Lower lobe of right lung (tissue), 1 donor: ENCODE data around the gene ERO1A. TPM values are rescaled to one million over a fixed set of nuclear protein-coding genes. Genes with fewer than 3 reads are reported as not detected.

Experiments
- total RNA-seq: library from RNA; stranded (reverse); fragmentation: NEBNext Ultra II Directional; extraction: Animal tissue kit (Norgen Biotek cat#: 25700); gene quantifications from one replicate; pipeline ENCODE4 v1.2.1, GENCODE V29; 2021
- donor health status: DM: no; HTN: yes; CAD: no; lungs with severe emphysema.

The ERO1A gene
- total RNA-seq, 1 donor from 2014 or later: 41.9 TPM

Other genes with a start within 250 kb of the ERO1A start
- gene TXNDC16, start 143.1 kb downstream of the ERO1A start, total RNA-seq: 8.2 TPM
- gene GPR137C, start 142.7 kb downstream of the ERO1A start, total RNA-seq: 0.97 TPM
- gene PSMC6, start 11.6 kb upstream of the ERO1A start, total RNA-seq: 68.8 TPM
- gene STYX, start 34.6 kb upstream of the ERO1A start, total RNA-seq: 11.4 TPM
- 9.5 TPM for gene GNPNAT1, start 96.0 kb upstream of the ERO1A start, total RNA-seq